Jurkat, Clone E6-1 (cell line): ENCODE results near the gene UACA.

Experiments
- DNase-seq: peaks from one replicate; pipeline ENCODE4 v3.0.0-alpha.2; 2011; ENCODE audit warnings: low read depth, low spot score
- H3K4me3 ChIP-seq: 2 replicates; pipeline ENCODE4 v1.5.1; 2011; ENCODE audit warnings: mild to moderate bottlenecking, low read length, control low read depth, moderate library complexity

Gene UACA

DNA sequence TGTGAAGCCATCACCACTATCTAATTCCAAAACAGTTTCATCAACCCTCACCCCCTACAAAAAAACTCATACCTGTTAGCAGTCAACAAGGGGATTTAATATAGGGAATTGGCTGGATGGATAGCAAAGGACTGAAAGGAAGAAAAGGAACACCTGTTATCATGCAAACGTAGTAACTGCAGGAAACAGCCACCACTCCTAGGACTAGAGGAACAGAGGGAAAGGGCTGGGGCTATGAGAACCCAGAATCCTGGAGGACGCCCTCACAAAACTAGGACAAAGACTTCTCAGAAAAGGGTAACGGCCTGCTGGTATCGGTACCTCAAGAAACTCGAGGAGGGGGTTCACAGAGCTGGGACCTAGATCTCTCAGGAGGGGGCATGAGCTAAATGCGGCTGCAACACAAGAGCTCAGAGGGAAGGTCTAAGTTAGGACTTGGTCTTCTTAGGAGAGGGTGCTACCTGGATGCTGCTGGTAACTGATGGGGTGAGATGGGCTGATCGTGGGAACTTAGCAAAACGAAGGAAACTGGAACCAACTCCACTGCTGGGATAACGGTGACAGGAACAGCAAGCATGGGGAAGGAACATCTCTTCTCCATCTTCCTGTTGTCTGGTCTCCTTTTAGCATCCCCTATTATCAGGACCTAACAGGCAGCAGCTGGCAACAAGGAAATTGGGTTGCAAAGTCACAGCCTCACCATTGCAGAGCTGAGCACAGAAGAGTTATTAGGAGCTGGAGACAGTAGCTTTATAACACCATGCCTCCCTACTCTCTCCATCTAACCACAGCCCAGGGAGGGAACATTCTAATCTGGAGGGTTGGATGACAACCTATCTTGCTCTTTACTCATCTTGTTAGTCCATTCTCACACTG, 147.7 kb downstream of the UACA start:
- H3K4me3 ChIP-seq: no peak overlapping the region
- no peak for DNase-seq

DNA sequence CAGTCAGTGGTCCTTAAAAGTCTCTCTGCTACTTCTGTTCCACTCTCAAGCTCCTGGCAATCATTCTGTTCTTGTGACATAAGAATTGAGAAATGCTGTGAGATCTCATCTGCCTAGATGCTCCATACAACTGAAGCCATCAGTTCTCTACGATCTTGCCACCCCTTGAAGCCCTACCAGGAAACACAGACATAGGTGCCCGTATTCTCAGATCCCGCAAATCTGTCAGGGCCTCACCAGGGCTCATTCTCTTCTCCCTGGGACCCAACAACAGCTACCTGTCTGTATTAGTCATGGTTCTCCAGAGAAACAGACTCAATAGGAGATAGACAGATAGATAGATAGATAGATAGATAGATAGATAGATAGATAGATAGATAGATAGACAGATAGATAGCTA, 149.1 kb downstream of the UACA start:
- no peak overlapping the region for H3K4me3 ChIP-seq
- DNase-seq: no peak

DNA sequence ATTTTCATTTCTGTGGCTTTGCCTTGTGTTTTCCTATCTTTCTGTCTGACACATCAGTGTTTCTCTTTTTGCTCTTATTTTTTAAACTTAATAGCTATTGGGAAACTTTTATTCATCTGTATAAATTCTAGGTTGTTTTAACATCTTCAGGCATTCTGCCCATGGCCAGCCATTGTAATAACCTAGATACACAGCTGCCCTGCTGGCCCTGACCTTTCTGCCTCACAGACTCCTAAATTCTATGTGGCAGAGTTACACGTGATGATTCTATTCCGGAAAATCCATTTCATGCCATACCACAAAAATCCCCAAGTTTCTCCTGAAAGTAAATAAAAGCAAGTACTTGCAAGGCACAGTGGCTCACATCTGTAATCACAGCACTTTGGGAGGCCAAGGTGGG, 150.1 kb downstream of the UACA start:
- no peak overlapping the region for H3K4me3 ChIP-seq
- no peak for DNase-seq

DNA sequence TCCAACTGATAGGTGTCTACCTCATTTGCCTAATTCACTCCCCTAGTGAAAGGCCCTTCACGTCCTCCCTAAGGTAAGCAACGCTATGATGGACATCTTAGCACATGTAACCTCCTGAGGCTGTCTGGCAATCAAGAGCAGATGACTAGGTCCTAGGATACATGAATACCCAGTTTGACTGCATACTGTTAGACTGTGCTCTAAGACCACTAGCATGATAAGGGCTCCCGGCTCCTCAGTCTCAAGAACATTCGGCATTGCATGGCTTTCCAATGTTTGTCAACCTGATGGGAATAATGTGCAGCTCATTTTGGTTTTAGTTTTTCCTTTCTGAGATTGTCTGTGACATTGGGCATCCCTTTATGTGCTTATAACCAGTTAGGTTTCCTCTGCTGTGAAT, 152.1 kb downstream of the UACA start:
- no peak overlapping the region for H3K4me3 ChIP-seq
- DNase-seq: no peak

DNA sequence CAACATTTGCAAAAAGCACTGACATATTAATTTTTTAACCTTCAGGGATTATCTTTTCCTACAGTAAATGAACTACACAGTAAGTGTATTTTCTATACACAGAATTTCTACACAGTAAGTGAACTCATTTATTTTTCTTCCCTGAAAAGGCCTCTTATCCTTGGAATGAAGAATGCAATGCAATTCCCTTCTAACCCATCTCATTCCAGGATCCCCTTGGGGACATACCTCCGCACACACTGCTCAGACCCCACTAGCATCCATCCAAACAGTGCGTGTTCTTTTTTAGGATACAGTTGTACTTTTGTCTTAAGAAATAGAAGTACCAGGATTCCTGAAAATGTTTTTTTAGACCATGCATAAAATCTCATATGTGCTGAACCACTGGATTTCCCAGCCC, 152.8 kb downstream of the UACA start:
- DNase-seq: no peak
- H3K4me3 ChIP-seq: no peak overlapping the region

DNA sequence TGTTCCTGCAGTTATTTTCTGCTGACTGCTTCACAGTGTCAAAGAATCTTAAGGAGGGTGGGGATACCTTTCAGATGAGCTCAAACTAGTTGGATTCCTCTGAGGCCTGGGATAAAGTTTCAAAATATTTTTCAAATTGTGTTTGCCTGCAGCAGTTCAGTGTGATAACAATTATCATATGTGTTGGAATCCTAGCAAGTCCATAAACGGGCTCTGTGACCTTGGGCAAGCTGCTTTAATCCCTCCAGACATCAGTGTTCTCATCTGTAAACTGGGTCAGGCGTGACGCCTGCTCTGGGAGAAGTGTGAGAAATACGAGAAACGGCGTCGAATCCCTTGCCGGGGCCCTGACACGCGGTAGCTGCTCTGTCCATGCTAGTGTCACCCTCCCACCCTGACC, 153.5 kb downstream of the UACA start:
- no peak for DNase-seq
- no peak overlapping the region for H3K4me3 ChIP-seq

DNA sequence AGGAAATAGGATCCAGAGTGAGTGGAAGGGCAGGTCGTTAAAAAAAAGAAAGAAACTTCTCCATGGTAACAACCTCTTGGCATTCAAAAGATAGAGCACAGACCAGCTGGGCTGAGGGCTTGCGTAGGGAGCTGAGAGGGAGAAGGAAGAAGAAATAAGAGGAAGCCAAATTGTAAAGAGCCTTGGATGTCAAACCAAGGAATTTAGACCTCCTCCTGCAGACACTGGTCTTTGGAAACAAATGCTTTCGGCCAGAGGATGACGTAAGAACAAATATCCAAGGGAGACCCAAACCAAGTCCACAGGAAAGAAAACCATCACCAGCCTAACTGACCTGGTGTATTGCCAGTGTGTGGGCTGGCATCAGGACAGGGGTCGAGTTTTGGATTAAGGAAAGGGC, 155.2 kb downstream of the UACA start:
- H3K4me3 ChIP-seq: no peak overlapping the region
- no peak for DNase-seq

DNA sequence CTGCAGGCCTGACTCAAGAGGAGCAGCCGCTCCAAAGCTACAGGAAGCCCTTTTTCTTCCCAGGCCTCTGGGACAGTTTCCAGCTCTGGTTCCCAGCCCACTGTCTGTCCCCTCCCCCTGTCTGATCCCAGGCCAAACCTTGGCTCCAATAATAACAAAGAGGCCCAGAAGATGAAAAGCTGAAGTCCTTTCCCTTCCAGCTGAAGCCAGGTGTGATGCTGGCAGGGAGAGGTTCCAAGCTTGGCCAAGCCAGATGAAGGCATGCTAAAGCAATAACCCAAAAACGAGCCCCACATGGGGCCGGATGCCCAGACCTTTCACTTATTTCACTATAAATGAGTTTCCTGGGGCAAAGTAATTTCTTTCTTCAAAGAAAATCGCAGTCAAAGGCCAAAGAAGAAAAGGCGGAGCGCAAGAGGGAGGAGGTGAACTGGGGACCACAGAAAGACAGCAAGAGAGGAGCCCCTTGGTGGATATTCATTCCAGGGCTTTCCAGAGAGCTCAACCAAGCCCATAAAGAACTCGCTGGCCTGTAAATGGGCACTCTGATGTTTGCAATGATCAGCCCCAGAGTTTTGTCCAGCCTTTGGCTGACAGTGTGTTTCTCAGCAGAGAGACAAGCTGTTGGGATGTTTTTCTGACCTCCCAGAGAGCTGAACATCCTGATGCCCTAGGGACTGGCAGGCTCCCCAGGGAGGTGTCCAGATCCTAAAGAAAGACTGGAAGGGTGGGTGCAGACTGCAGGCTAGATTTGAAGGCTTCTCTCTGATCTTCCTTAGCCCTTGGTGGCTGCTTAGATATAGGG, 157.6 kb downstream of the UACA start:
- no peak for DNase-seq
- no peak overlapping the region for H3K4me3 ChIP-seq

DNA sequence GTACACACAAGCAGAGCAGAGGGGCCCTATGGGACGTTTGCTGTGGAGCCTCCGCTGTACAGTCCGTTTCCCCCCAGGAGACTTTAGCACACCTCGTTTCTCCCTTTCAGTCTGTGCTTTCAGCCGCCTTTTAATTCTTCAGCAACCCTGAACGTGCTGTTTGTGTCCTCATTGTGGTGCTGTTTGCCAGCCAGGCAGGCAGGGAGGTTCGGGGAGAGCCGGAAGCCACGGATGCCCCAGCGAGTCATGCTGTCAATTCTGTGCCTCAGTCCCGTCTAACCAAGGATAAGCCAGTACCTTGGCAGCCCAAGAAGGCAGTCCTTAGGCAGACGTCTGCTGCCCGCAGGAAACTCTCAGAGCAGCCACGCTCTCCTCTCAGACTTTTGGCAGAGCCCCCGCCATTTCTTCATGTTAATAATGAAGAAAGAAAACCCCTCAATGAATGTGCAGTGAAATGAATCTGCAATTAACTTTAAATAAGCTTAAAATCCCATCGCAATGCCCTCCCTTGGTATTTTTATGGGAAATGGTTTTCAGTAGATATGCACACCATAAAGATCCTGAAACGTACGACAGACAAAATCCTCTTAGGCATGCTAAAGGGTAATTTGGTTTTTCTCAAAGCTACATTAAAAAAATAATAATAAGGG, 158.6 kb downstream of the UACA start:
- DNase-seq: no peak
- no peak overlapping the region for H3K4me3 ChIP-seq
